Nephron progenitor cell (in vitro differentiated cells): ENCODE results near the gene LPCAT1.

Source experiments
- DNase-seq: peaks from one replicate; pipeline ENCODE4 v3.0.0; 2021
- H3K27ac Mint-ChIP-seq: 2 replicates; pipeline ENCODE4 v1.8.0; 2021; ENCODE audit warnings: mild to moderate bottlenecking, moderate library complexity, mixed read lengths
- H3K27me3 Mint-ChIP-seq: 2 replicates; pipeline ENCODE4 v1.8.0; 2021; ENCODE audit warnings: mild to moderate bottlenecking, low read depth, mixed read lengths; ENCODE audit not compliant: poor library complexity
- H3K36me3 Mint-ChIP-seq: 2 replicates; pipeline ENCODE4 v1.8.0; 2021; ENCODE audit warnings: low read depth, mixed read lengths
- H3K4me1 Mint-ChIP-seq: 2 replicates; pipeline ENCODE4 v1.8.0; 2021; ENCODE audit warnings: mixed read lengths
- H3K4me3 Mint-ChIP-seq: 2 replicates; pipeline ENCODE4 v1.8.0; 2021; ENCODE audit warnings: mild to moderate bottlenecking, moderate library complexity, mixed read lengths
- H3K9me3 Mint-ChIP-seq: 2 replicates; pipeline ENCODE4 v1.8.0; 2021; ENCODE audit warnings: mild to moderate bottlenecking, moderate library complexity, mixed read lengths
- TF ChIP-seq, protein P1 (sequence below): fragments of 200-600 bp; sonication (generic); IDR thresholded peaks from 2 replicates; pipeline ENCODE4 v1.5.0; 2021; ENCODE audit warnings: antibody characterized with exemption

LPCAT1 gene

DNA sequence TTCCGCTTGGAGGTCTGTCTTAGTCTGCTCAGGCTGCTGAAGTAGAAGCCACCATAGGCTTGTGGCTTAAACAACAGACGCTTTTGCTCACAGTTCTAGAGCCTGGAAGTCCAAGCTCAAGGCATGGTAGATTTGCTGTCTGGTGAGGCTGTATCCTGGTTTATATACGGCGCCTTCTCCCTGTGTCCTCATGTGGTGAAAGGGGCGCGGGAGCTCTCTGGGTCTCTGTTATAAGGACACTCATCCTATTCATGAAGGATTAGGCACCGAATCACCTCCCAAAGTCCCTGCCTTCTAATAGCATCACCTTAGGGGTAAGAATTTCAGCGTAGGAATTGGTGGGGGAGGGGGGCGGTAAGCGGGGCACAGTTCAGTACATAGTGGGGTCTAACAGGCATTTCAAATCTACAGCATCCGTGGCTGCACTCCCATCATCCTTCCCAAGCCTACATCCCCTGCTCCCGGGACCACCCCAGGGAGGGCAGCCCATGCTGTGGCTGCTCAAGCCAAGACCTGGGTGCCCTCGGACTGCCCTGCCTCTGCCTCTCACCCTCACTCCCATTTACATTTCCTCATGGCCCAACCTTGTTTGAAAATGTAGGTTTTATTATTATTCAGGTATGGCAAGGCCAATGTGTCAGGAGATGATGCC is 15.1 kb upstream of the LPCAT1 start:
- TF ChIP-seq, protein P1, sequence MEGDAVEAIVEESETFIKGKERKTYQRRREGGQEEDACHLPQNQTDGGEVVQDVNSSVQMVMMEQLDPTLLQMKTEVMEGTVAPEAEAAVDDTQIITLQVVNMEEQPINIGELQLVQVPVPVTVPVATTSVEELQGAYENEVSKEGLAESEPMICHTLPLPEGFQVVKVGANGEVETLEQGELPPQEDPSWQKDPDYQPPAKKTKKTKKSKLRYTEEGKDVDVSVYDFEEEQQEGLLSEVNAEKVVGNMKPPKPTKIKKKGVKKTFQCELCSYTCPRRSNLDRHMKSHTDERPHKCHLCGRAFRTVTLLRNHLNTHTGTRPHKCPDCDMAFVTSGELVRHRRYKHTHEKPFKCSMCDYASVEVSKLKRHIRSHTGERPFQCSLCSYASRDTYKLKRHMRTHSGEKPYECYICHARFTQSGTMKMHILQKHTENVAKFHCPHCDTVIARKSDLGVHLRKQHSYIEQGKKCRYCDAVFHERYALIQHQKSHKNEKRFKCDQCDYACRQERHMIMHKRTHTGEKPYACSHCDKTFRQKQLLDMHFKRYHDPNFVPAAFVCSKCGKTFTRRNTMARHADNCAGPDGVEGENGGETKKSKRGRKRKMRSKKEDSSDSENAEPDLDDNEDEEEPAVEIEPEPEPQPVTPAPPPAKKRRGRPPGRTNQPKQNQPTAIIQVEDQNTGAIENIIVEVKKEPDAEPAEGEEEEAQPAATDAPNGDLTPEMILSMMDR, result no peak
- Mint-ChIP-seq H3K27ac (no peak overlapping the region), H3K4me1 (no peaks in the 10 kb centered on the region), H3K9me3 (peaks cover 7% of the 10 kb centered on the region), H3K36me3 (no peaks in the 10 kb centered on the region), H3K4me3 (no peak overlapping the region), H3K27me3 (peaks cover 35% of the 10 kb centered on the region)
- DNase-seq, result no peak

DNA sequence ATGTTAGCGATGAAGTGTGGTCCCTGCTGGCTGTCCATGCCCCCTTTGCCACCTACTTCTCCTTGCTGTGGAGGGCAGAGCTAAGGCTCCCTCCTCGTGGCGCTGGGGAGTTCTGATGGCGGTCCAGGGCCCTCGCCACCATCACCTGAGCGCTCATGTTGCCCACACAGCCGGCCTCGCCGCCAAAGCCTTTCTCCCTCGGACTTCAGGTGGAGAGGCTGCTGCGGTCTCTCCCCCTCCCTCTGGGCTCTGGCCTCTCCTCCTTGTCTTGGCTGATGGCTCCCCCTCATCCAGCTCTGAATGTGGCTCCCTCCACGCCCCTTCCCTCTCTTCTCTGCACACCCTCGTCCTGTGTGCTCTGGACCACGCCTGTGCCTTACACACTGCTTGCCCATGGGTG is 14.5 kb upstream of the LPCAT1 start:
- no peak overlapping the region for H3K27ac Mint-ChIP-seq
- H3K9me3 Mint-ChIP-seq, result peaks cover 7% of the 10 kb centered on the region
- H3K36me3 Mint-ChIP-seq, result no peaks in the 10 kb centered on the region
- TF ChIP-seq, protein P1, result no peak
- DNase-seq, result no peak
- no peaks in the 10 kb centered on the region for H3K4me1 Mint-ChIP-seq
- peaks cover 32% of the 10 kb centered on the region for H3K27me3 Mint-ChIP-seq
- H3K4me3 Mint-ChIP-seq, result no peak overlapping the region

DNA sequence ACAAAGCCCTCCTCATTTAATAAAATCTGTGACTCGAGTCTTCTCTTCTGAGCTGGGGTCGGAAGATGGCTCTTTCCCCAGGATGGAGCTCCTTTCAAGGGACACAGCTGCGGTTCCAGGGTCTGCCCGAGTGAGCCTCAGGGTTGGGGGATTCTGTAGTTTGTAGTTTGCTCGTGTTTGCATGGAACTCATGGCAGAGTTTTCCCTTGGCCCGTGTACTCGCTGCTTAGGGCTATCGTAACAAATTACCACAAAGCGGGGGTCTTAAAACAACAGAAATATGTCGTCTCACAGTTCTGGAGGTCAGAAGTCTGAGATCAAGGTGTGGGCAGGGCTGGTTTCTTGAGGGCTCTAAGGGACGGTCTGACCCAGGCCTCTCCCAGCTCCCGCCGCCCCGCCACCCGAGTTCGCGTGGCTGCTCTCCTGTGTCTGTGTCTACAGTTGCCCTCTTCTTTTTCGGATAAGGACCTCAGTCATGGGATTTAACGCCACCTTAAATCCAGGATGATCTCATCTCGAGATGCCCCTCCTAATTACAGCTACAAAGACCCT is 13.9 kb upstream of the LPCAT1 start:
- Mint-ChIP-seq H3K36me3 (no peaks in the 10 kb centered on the region), H3K9me3 (peaks cover 7% of the 10 kb centered on the region), H3K4me1 (no peaks in the 10 kb centered on the region), H3K4me3 (no peak overlapping the region), H3K27ac (no peak overlapping the region), H3K27me3 (peaks cover 32% of the 10 kb centered on the region)
- no peak for DNase-seq
- TF ChIP-seq, protein P1, result no peak

DNA sequence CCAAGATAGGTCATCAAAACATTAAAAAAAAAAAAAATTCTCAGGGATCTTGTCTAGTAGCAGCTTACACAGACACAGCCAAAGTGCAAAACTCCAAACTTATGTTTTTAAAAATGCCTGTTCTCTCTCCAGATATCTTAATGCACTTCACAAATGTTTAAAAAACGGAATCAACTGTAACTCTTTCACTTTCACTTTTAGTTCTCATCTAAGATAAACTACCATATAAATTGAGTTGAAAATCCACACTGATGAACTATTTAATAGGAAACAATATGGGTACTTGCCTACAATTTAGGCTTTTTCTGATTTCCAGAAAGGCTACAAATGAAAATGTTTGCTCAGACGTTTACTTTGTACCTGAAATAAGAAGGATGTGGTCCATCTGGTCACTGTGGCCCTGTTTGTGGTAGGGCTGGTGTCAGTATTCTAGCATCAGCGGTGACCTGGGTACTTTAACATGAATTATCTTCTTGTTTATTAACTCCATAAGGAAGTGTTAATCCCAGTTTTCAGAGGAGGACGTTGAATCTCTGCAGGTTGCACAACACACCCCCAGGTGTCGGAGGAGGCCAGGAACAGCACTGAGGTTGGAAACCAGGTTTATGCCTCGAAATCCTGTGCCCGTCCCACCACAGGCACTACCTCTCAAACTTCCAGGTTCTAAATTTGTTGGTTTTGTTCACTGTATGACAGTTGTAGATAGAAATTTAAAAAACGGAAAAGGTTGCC is 13.3 kb upstream of the LPCAT1 start:
- peaks cover 7% of the 10 kb centered on the region for H3K9me3 Mint-ChIP-seq
- no peak overlapping the region for H3K27ac Mint-ChIP-seq
- H3K27me3 Mint-ChIP-seq, result peaks cover 29% of the 10 kb centered on the region
- DNase-seq, result no peak
- TF ChIP-seq, protein P1, result no peak
- no peak overlapping the region for H3K4me3 Mint-ChIP-seq
- H3K4me1 Mint-ChIP-seq, result no peaks in the 10 kb centered on the region
- H3K36me3 Mint-ChIP-seq, result no peaks in the 10 kb centered on the region

- peaks cover 7% of the 10 kb centered on the region for H3K9me3 Mint-ChIP-seq
- H3K4me3 Mint-ChIP-seq, result no peak overlapping the region
- H3K27ac Mint-ChIP-seq, result no peak overlapping the region
- TF ChIP-seq, protein P1, result no peak
- no peaks in the 10 kb centered on the region for H3K36me3 Mint-ChIP-seq
- H3K4me1 Mint-ChIP-seq, result no peaks in the 10 kb centered on the region
- no peak for DNase-seq
- peaks cover 35% of the 10 kb centered on the region for H3K27me3 Mint-ChIP-seq
Measured at GRCh38 chr5:1536322-1536845, 12.6 kb upstream of the LPCAT1 start.
